ENCODE results near the gene C11orf68. TPM values are rescaled to one million over a fixed set of nuclear protein-coding genes. Genes with fewer than 3 reads are reported as not detected.

C11orf68 gene
- total and polyA plus RNA-seq, 2 of the 8 experiments (the other 6 are each of a cell fraction or from before 2014, with no cell fraction given): 24.0 to 51.2 TPM

DNA sequence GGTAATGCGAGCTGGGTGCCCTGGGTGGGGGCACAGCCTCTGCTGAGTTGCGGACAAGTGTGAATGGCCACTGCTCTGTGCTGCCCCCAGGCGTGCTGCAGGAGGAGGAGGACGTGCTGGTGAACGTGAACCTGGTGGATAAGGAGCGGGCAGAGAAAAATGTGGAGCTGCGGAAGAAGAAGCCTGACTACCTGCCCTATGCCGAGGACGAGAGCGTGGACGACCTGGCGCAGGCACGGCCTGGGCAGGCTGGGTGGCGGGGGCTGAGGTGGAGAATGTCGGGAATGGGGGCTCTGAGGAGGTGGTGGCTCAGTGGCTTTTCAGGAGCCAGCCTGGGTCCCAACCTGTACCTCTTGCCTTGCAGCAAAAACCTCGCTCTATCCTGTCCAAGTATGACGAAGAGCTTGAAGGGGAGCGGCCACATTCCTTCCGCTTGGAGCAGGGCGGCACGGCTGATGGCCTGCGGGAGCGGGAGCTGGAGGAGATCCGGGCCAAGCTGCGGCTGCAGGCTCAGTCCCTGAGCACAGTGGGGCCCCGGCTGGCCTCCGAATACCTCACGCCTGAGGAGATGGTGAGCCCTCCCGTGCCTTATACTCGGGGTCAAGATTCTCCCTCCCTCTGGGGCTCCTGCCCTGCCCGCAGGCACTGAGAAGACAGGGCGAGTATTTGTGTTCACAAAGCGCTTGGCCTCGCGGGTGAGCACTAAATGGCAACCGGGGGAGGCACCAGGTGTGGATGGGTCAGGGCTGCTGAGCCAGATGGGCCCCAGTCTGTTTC lies 47.3 kb upstream of the C11orf68 start:
- no peaks in the 10 kb centered on the region for H3K27me3 ChIP-seq (replicated peaks in 1 of 4; ENCODE audit: control insufficient read depth in 3 of 4, extremely low read depth in 1 of 4, insufficient read depth in 3 of 4, low read length in 3 of 4)
- no peak overlapping the region for H3K23ac ChIP-seq (ENCODE audit: insufficient read length)
- H3K9me3 ChIP-seq (ENCODE audit: insufficient read depth in 2 of 2, low read depth in 1 of 2, low read length in 1 of 2): no peaks in the 10 kb centered on the region
- H2BK20ac ChIP-seq (ENCODE audit: low read length): no peak overlapping the region
- no peak overlapping the region for H3K14ac ChIP-seq (ENCODE audit: insufficient read length)
- peaks cover 9% of the 10 kb centered on the region for H3K79me1 ChIP-seq (ENCODE audit: low read depth, low read length)
- no peak for DNase-seq (ENCODE audit: low read depth in 1 of 2, low spot score in 2 of 2)
- H3K18ac ChIP-seq (ENCODE audit: extremely low read depth, low read length): no peak overlapping the region
- H2AFZ ChIP-seq (ENCODE audit: low read length): no peak overlapping the region
- ChIA-PET CTCF (ENCODE audit: partially characterized antibody) (interaction anchor here (0.6 to 1.6 kb wide), 8 partner anchors 20 to 189 kb away, joined by 3 to 4 read pairs (median 4); partner anchors contain the start of genes CCDC85B, FIBP and MUS81), POLR2A (ENCODE audit: partially characterized antibody) (interaction anchor here (0.9 to 2.4 kb wide), 8 partner anchors 9 to 107 kb away, joined by 3 to 7 read pairs (median 3); no protein-coding TSS in a partner anchor)
- H4K5ac ChIP-seq (ENCODE audit: insufficient read length, low read depth, low read length): no peak overlapping the region
- H2BK120ac ChIP-seq (replicated peaks; ENCODE audit: low read depth, low read length): no peak overlapping the region
- no peak overlapping the region for H3K4ac ChIP-seq (replicated peaks; ENCODE audit: insufficient read length, low read depth, low read length)
- no peak overlapping the region for H2BK15ac ChIP-seq (ENCODE audit: low read length)
- H3K23me2 ChIP-seq (ENCODE audit: low read depth, low read length): peaks cover 10% of the 10 kb centered on the region; the same call in 1 of the 2 replicates
- H3K4me3 ChIP-seq (ENCODE audit: extremely low read depth in 1 of 4, insufficient read depth in 2 of 4, low read depth in 3 of 4, low read length in 4 of 4): no peak overlapping the region
- peaks cover 0 to 7% (median 2%) of the 10 kb centered on the region in 4 experiments; a peak in 2 of 7 replicates for H3K4me1 ChIP-seq (replicated peaks in 1 of 4; ENCODE audit: control insufficient read depth in 3 of 4, insufficient read depth in 4 of 4, low read length in 3 of 4)
- no peak overlapping the region for H2BK12ac ChIP-seq (ENCODE audit: low read depth, low read length)
- no peak overlapping the region for H2AK5ac ChIP-seq (ENCODE audit: low read depth, low read length)
- 96% methylated on average over 35 of the region's 36 CpGs; no CpG with 5 or more reads in 1 of the 2 experiments for WGBS, 2 experiments (ENCODE audit: extremely low coverage in 1 of 2, insufficient coverage in 1 of 2, insufficient read length in 1 of 2, insufficient replicate concordance in 2 of 2, low coverage in 1 of 2, low lambda C conversion rate in 2 of 2, missing lambda C conversion rate in 1 of 2)
- no peak overlapping the region for H4K91ac ChIP-seq (replicated peaks; ENCODE audit: insufficient read length, low read length)
- H3K9ac ChIP-seq (replicated peaks in 1 of 4; ENCODE audit: extremely low read depth in 1 of 4, low read depth in 3 of 4, low read length in 3 of 4): no peak overlapping the region
- peaks cover 12 to 47% (median 35%) of the 10 kb centered on the region in 4 experiments for H3K36me3 ChIP-seq (ENCODE audit: control insufficient read depth in 2 of 4, insufficient read depth in 4 of 4, low read length in 3 of 4)
- no peak overlapping the region for H3K4me2 ChIP-seq (ENCODE audit: insufficient read depth in 1 of 2, low read depth in 2 of 2, low read length in 2 of 2)
- no peak overlapping the region for H2BK5ac ChIP-seq (ENCODE audit: low read depth, low read length)
- H3K27ac ChIP-seq (ENCODE audit: low read depth, low read length): no peak overlapping the region
- peaks cover 1 to 11% of the 10 kb centered on the region in 2 experiments for H4K20me1 ChIP-seq (replicated peaks in 1 of 2; ENCODE audit: control insufficient read depth in 1 of 2, insufficient read depth in 2 of 2, low read length in 2 of 2)
- TF ChIP-seq, protein P1, sequence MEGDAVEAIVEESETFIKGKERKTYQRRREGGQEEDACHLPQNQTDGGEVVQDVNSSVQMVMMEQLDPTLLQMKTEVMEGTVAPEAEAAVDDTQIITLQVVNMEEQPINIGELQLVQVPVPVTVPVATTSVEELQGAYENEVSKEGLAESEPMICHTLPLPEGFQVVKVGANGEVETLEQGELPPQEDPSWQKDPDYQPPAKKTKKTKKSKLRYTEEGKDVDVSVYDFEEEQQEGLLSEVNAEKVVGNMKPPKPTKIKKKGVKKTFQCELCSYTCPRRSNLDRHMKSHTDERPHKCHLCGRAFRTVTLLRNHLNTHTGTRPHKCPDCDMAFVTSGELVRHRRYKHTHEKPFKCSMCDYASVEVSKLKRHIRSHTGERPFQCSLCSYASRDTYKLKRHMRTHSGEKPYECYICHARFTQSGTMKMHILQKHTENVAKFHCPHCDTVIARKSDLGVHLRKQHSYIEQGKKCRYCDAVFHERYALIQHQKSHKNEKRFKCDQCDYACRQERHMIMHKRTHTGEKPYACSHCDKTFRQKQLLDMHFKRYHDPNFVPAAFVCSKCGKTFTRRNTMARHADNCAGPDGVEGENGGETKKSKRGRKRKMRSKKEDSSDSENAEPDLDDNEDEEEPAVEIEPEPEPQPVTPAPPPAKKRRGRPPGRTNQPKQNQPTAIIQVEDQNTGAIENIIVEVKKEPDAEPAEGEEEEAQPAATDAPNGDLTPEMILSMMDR (IDR thresholded peaks at IDR 0.05; ENCODE audit: control extremely low read depth in 1 of 3, insufficient read depth in 1 of 3, low read depth in 1 of 3, low read length in 3 of 3): peak in 1 of 3 experiments; percentile 27; a peak in 1 of 4 replicates
- TF ChIP-seq CHD2 (IDR thresholded peaks at IDR 0.05; ENCODE audit: low read length): no peak
- peak overlapping the region; percentile 35; the same call in 1 of the 2 replicates for H4K8ac ChIP-seq (ENCODE audit: extremely low read depth, insufficient read depth, low read length)
- H3K56ac ChIP-seq (replicated peaks; ENCODE audit: insufficient read length, low read depth, low read length): no peak overlapping the region
- FAIRE-seq: no peak
- peaks cover 11 to 21% of the 10 kb centered on the region in 2 experiments for H3K79me2 ChIP-seq (ENCODE audit: control insufficient read depth in 1 of 2, insufficient read depth in 2 of 2, low read length in 2 of 2)
